Skin of body (tissue), 2 donors: ENCODE measurements around the gene KRTDAP. TPM values are rescaled to one million over a fixed set of nuclear protein-coding genes. Genes with fewer than 3 reads are reported as not detected.
A peak's percentile ranks its signal among the peaks of the same experiment; 100 is the strongest.

Experiments
- DNase-seq: peaks from one replicate; lab custom pipeline; 2025; lab: John Stamatoyannopoulos, UW
- total RNA-seq: library from RNA; depleted of rRNA; stranded (reverse); fragments of >200 nt; gene quantifications from one replicate; pipeline ENCODE4 v1.2.3, GENCODE V29; 2014

Gene KRTDAP
- total RNA-seq, 1 donor from 2014 or later: 579 TPM

DNA sequence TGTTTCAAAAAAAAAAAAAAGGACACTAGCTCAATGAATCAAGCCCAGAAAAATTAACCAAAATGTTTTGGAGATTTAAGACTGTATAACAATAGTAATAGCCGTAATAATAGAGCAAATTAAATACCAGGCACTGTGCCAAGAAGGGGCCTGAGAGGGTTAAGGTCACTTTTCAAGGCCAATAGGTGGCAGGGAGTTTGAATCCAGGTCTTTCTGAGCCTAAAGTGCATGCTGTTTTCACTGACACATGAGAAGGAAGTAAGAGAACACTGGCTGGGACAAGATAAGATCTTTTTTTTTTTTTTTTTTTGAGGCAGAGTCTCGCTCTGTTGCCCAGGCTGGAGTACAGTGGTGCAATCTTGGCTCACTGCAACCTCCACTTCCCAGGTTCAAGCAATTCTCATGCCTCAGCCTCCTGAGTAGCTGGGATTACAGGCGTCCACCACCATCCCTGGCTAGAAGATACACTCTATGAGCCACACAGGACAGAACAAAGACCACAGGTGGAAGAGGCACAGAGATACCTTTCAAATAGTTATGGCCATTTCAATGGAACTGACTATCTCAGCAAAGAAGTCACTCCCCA lies 34.6 kb downstream of the KRTDAP start:
- no peak for DNase-seq

GRCh38 chr19:35454663-35455062 lies 35.6 kb downstream of the KRTDAP start:
- no peak for DNase-seq

GRCh38 chr19:35451338-35452096 lies 38.7 kb downstream of the KRTDAP start:
- no peak for DNase-seq

GRCh38 chr19:35449359-35450043 lies 40.8 kb downstream of the KRTDAP start:
- DNase-seq: no peak

GRCh38 chr19:35447606-35448469 lies 42.4 kb downstream of the KRTDAP start, which contains the start of gene FFAR2:
FFAR2 (plus strand) TSS chr19:35448257; CDS start chr19:35449715, 1,458 bp downstream.
- DNase-seq: no peak

DNA sequence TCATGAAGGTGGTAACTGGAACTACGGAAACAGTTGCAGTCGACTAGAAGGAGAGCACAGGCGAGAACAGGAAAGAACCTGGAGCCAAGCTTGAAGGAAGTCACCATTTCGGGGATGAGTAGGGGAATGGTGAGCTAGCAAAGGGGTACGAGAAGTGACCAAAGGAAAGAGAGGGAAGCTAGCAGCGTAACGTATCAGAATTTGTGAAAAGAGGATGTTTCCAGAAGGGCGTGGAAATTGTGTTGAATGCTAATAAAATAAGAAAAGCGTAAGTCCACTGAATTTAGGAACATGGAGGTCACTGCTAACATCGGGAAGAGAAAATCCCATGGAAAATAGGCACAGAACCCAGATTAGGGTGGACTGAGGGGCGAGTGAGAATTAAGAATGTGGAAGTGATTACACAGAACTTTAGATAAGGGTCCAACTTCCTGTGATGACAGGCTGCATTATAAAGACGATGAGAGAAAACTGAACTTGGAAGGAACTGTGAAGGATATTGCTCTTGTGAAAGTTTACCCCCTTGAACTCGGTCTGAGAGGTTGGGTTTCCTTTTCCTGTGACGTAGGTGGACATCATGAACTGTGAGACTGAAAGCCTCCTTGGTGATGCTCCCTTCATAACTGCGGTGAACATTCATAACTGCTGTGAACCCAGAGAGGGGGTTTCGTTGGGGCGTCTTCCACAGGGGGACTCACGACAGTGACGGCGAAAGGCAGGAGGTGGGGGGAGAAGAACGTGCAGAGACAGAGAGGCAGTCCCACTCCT lies 44.3 kb downstream of the KRTDAP start:
- peak; percentile 13 for DNase-seq

DNA sequence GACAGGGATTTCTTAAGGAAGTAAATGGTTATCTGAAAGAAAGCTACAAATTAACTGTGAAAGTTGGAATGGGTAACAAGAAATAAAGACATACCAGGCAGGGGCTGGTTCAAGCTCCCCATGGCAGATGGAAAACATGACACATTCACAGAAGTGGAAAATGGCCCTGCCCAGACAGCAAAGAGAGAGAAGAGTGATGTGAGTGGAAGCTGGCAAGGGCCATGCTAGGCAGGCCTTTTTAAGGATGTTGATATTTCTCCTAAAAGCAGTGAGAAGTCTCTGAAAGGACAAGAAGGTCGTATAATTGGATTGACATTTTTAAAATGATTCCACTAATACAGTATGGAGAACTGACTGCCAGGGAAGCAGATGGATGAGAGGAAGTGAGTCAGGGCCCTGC lies 45.5 kb downstream of the KRTDAP start:
- DNase-seq: no peak

- DNase-seq: no peak
Observed at GRCh38 chr19:35442091-35442490, 48.2 kb downstream of the KRTDAP start.

DNA sequence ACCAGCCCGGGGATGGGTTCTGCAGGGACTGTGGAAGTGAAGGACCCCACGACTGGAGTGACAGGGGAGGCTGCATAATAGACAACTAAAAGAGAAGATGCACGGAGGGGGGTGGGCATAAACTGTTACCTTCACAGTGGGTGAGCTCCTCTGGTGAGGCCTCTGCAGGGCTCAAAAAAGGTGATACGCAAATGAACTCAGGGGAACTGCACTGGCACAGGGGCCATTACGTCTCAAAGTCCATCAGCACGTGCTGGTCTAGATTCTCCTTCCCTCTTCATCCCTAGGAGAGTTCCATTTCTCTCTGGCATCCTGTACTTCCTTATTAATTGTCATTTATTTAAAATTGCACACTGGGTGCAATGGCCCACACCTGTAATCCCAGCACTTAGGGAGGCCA lies 50.3 kb downstream of the KRTDAP start:
- no peak for DNase-seq

- DNase-seq: no peak
Observed at GRCh38 chr19:35438527-35438926, 51.7 kb downstream of the KRTDAP start.

DNA sequence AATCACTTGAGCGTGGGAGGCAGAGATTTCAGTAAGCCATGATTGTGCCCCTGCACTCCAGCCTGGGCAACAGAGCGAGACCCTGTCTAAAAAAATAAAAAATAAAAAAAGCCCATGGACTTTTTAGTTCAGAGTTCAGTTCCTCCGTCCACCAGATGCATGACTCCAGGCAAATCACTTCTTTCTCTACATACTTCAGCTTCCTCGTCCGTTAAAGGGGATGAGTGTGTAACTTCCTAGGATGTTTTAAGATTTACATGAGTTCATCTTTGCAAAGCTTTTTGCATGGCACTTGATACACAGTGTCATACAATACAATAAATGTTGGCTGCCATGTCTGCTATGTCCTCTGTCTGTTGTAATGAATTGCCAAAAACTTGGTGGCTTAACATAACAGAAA lies 52.2 kb downstream of the KRTDAP start:
- DNase-seq: no peak

- no peak for DNase-seq
Observed at GRCh38 chr19:35437406-35437951, 52.8 kb downstream of the KRTDAP start.

Other genes with a start within 250 kb of the KRTDAP start
- 10.5 TPM for gene LSR, start 241.5 kb downstream of the KRTDAP start, total RNA-seq
- gene USF2, start 221.5 kb downstream of the KRTDAP start, total RNA-seq: 37.0 TPM
- gene HAMP, start 207.9 kb downstream of the KRTDAP start, total RNA-seq: not detected
- gene MAG, start 198.3 kb downstream of the KRTDAP start, total RNA-seq: 0.69 TPM
- gene CD22, start 161.3 kb downstream of the KRTDAP start, total RNA-seq: 0.99 TPM
- not detected for gene FFAR1, start 142.6 kb downstream of the KRTDAP start, total RNA-seq
- 0.10 TPM for gene FFAR3, start 132.0 kb downstream of the KRTDAP start, total RNA-seq
- not detected for gene GPR42, start 119.4 kb downstream of the KRTDAP start, total RNA-seq
- gene FFAR2, start 42.2 kb downstream of the KRTDAP start, total RNA-seq: 0.99 TPM
- gene DMKN, start 23.2 kb upstream of the KRTDAP start, total RNA-seq: 456 TPM
- gene SBSN, start 37.8 kb upstream of the KRTDAP start, total RNA-seq: 197 TPM
- gene GAPDHS, start 43.0 kb upstream of the KRTDAP start, total RNA-seq: 0.20 TPM
- gene TMEM147, start 55.2 kb upstream of the KRTDAP start, total RNA-seq: 41.2 TPM
- not detected for gene ATP4A, start 73.2 kb upstream of the KRTDAP start, total RNA-seq
- not detected for gene PMIS2, start 95.7 kb upstream of the KRTDAP start, total RNA-seq
- gene HAUS5, start 122.3 kb upstream of the KRTDAP start, total RNA-seq: 6.9 TPM
- gene RBM42, start 138.6 kb upstream of the KRTDAP start, total RNA-seq: 21.8 TPM
- 0.79 TPM for gene ETV2, start 151.3 kb upstream of the KRTDAP start, total RNA-seq
- 238 TPM for gene COX6B1, start 157.9 kb upstream of the KRTDAP start, total RNA-seq
- 0.49 TPM for gene UPK1A, start 176.1 kb upstream of the KRTDAP start, total RNA-seq
- not detected for gene ZBTB32, start 214.1 kb upstream of the KRTDAP start, total RNA-seq
- 11.8 TPM for gene KMT2B, start 227.5 kb upstream of the KRTDAP start, total RNA-seq